ENCODE results near the gene OSBPL6. TPM values are rescaled to one million over a fixed set of nuclear protein-coding genes. Genes with fewer than 3 reads are reported as not detected.

The OSBPL6 gene
- total and polyA plus RNA-seq, 4 donors: 1.3 to 3.3 (median 2.2) TPM

- Histone ChIP-seq H3K4me3 (ENCODE audit: low read depth in 1 of 3, low read length in 3 of 3) (no peak overlapping the region), H3K36me3 (ENCODE audit: control insufficient read depth in 4 of 4, insufficient read depth in 3 of 4, low read depth in 1 of 4, low read length in 3 of 4) (no peaks in the 10 kb centered on the region), H3K9me3 (ENCODE audit: control insufficient read depth in 4 of 4, low read length in 3 of 4) (no peaks in the 10 kb centered on the region), H3K27me3 (ENCODE audit: control insufficient read depth in 4 of 4, insufficient read depth in 4 of 4, low read length in 3 of 4) (no peaks in the 10 kb centered on the region), H3K27ac (ENCODE audit: low read depth in 1 of 2, low read length in 2 of 2) (no peak overlapping the region), H3K4me1 (ENCODE audit: control insufficient read depth in 4 of 4, insufficient read depth in 4 of 4, low read length in 3 of 4) (no peaks in the 10 kb centered on the region), H3K9ac (ENCODE audit: low read depth in 1 of 2, low read length in 2 of 2) (no peak overlapping the region)
- DNase-seq (ENCODE audit: low spot score): no peak
- TF ChIP-seq CTCF (IDR thresholded peaks at IDR 0.05; ENCODE audit: low read depth, low read length, missing input control) (peak; percentile 35), EGR1 (IDR thresholded peaks at IDR 0.05; ENCODE audit: low read depth in 2 of 2) (no peak), HNF4G (IDR thresholded peaks at IDR 0.05) (no peak), RAD21 (IDR thresholded peaks at IDR 0.05) (peak; percentile 73 to 74), TAF1 (conservative IDR thresholded peaks at IDR 0.05) (no peak), JUND (IDR thresholded peaks at IDR 0.05) (no peak)
- WGBS: 92% methylated on average over 3 of the region's 3 CpGs
Measured at GRCh38 chr2:178208817-178209216, 14.5 kb downstream of the OSBPL6 start.

DNA sequence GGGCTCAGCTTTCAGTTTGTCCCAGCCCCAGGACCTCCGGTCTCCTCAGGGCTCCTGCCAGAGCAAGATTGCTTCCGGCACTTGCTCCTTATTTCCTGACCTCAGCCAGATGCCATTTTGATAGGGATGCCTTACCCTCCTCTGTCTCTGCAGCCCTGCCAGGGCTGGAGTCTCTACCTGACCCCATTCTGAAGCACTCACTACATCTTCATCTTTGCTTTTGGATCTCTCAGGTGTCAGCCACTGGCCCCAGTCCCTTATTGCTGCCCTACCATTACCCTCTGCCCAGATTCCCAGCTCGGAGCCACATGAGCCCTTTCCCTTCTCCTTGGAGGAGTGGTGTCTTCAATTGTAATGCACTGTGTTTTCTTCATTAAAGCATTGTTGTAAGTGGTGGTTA lies 17.1 kb downstream of the OSBPL6 start:
- H3K9ac ChIP-seq (ENCODE audit: low read depth in 1 of 2, low read length in 2 of 2): no peak overlapping the region
- H3K4me1 ChIP-seq (ENCODE audit: control insufficient read depth in 4 of 4, insufficient read depth in 4 of 4, low read length in 3 of 4): no peaks in the 10 kb centered on the region
- no peak overlapping the region for H3K4me3 ChIP-seq (ENCODE audit: low read depth in 1 of 3, low read length in 3 of 3)
- no peaks in the 10 kb centered on the region for H3K27me3 ChIP-seq (ENCODE audit: control insufficient read depth in 4 of 4, insufficient read depth in 4 of 4, low read length in 3 of 4)
- WGBS: 92% methylated on average over 3 of the region's 3 CpGs
- DNase-seq (ENCODE audit: low spot score): no peak
- no peaks in the 10 kb centered on the region for H3K9me3 ChIP-seq (ENCODE audit: control insufficient read depth in 4 of 4, low read length in 3 of 4)
- no peak for TF ChIP-seq NR2F2 (IDR thresholded peaks at IDR 0.05)
- TF ChIP-seq, protein P1, sequence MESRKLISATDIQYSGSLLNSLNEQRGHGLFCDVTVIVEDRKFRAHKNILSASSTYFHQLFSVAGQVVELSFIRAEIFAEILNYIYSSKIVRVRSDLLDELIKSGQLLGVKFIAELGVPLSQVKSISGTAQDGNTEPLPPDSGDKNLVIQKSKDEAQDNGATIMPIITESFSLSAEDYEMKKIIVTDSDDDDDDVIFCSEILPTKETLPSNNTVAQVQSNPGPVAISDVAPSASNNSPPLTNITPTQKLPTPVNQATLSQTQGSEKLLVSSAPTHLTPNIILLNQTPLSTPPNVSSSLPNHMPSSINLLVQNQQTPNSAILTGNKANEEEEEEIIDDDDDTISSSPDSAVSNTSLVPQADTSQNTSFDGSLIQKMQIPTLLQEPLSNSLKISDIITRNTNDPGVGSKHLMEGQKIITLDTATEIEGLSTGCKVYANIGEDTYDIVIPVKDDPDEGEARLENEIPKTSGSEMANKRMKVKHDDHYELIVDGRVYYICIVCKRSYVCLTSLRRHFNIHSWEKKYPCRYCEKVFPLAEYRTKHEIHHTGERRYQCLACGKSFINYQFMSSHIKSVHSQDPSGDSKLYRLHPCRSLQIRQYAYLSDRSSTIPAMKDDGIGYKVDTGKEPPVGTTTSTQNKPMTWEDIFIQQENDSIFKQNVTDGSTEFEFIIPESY (IDR thresholded peaks at IDR 0.05): no peak
- TF ChIP-seq, protein P2, sequence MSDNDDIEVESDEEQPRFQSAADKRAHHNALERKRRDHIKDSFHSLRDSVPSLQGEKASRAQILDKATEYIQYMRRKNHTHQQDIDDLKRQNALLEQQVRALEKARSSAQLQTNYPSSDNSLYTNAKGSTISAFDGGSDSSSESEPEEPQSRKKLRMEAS (IDR thresholded peaks at IDR 0.05): no peak
- TF ChIP-seq RXRA (IDR thresholded peaks at IDR 0.05): no peak
- TF ChIP-seq REST (IDR thresholded peaks at IDR 0.05): no peak
- TF ChIP-seq CTCF (IDR thresholded peaks at IDR 0.05; ENCODE audit: low read depth, low read length, missing input control): no peak
- no peak for TF ChIP-seq FOXA1 (IDR thresholded peaks at IDR 0.05)
- no peak for TF ChIP-seq SP1 (IDR thresholded peaks at IDR 0.05)
- TF ChIP-seq, protein P3, sequence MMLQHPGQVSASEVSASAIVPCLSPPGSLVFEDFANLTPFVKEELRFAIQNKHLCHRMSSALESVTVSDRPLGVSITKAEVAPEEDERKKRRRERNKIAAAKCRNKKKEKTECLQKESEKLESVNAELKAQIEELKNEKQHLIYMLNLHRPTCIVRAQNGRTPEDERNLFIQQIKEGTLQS (IDR thresholded peaks at IDR 0.05): no peak
- TF ChIP-seq GABPA (IDR thresholded peaks at IDR 0.05 in 1 of 2, conservative IDR thresholded peaks at IDR 0.05 in 1 of 2): no peak
- no peak for TF ChIP-seq TAF1 (conservative IDR thresholded peaks at IDR 0.05)
- no peak for TF ChIP-seq JUND (IDR thresholded peaks at IDR 0.05)
- no peak for TF ChIP-seq EGR1 (IDR thresholded peaks at IDR 0.05; ENCODE audit: low read depth in 2 of 2)
- TF ChIP-seq YY1 (IDR thresholded peaks at IDR 0.05): no peak
- TF ChIP-seq HNF4G (IDR thresholded peaks at IDR 0.05): no peak
- TF ChIP-seq FOXA2 (IDR thresholded peaks at IDR 0.05): no peak
- no peak overlapping the region for H3K27ac ChIP-seq (ENCODE audit: low read depth in 1 of 2, low read length in 2 of 2)
- H3K36me3 ChIP-seq (ENCODE audit: control insufficient read depth in 4 of 4, insufficient read depth in 3 of 4, low read depth in 1 of 4, low read length in 3 of 4): no peaks in the 10 kb centered on the region

Measured in liver (tissue), 9 donors.